Measurements from ENCODE around the gene DERA. TPM values are rescaled to one million over a fixed set of nuclear protein-coding genes. Genes with fewer than 3 reads are reported as not detected.
"Not testable (repeated sequence)": the region's sequence is repeated elsewhere in the genome, so short reads cannot be mapped to it uniquely, and the experiment has no call there.

Gene DERA
- total RNA-seq, 1 experiment from 2014 or later: 22.6 TPM

GRCh38 chr12:16008421-16008824 is 97.3 kb downstream of the DERA start:
- DNase-seq (ENCODE audit: low read depth, low spot score) (no peak), ATAC-seq (no peak)
- Histone ChIP-seq H3K4me3 (ENCODE audit: low read depth in 2 of 2, low read length in 2 of 2) (no peak overlapping the region), H3K36me3 (ENCODE audit: control insufficient read depth, insufficient read depth, low read length) (no peaks in the 10 kb centered on the region), H3K9me3 (ENCODE audit: control insufficient read depth, insufficient read depth, low read depth, low read length) (no peaks in the 10 kb centered on the region), H3K4me1 (ENCODE audit: control insufficient read depth, insufficient read depth, low read length) (no peaks in the 10 kb centered on the region), H3K27me3 (ENCODE audit: control insufficient read depth, insufficient read depth, low read length) (no peaks in the 10 kb centered on the region), H3K27ac (ENCODE audit: low read length) (no peak overlapping the region)
- TF ChIP-seq, protein P1, sequence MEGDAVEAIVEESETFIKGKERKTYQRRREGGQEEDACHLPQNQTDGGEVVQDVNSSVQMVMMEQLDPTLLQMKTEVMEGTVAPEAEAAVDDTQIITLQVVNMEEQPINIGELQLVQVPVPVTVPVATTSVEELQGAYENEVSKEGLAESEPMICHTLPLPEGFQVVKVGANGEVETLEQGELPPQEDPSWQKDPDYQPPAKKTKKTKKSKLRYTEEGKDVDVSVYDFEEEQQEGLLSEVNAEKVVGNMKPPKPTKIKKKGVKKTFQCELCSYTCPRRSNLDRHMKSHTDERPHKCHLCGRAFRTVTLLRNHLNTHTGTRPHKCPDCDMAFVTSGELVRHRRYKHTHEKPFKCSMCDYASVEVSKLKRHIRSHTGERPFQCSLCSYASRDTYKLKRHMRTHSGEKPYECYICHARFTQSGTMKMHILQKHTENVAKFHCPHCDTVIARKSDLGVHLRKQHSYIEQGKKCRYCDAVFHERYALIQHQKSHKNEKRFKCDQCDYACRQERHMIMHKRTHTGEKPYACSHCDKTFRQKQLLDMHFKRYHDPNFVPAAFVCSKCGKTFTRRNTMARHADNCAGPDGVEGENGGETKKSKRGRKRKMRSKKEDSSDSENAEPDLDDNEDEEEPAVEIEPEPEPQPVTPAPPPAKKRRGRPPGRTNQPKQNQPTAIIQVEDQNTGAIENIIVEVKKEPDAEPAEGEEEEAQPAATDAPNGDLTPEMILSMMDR (IDR thresholded peaks at IDR 0.05): no peak
- TF ChIP-seq TCF7L2 (IDR thresholded peaks at IDR 0.05; ENCODE audit: low read depth, low read length) (no peak), SIN3A (IDR thresholded peaks at IDR 0.05; ENCODE audit: borderline replicate concordance, insufficient read depth, low read depth, low read length) (no peak), POLR2AphosphoS5 (IDR thresholded peaks at IDR 0.05; ENCODE audit: low read depth, low read length) (no peak)
- TF ChIP-seq, protein P2, sequence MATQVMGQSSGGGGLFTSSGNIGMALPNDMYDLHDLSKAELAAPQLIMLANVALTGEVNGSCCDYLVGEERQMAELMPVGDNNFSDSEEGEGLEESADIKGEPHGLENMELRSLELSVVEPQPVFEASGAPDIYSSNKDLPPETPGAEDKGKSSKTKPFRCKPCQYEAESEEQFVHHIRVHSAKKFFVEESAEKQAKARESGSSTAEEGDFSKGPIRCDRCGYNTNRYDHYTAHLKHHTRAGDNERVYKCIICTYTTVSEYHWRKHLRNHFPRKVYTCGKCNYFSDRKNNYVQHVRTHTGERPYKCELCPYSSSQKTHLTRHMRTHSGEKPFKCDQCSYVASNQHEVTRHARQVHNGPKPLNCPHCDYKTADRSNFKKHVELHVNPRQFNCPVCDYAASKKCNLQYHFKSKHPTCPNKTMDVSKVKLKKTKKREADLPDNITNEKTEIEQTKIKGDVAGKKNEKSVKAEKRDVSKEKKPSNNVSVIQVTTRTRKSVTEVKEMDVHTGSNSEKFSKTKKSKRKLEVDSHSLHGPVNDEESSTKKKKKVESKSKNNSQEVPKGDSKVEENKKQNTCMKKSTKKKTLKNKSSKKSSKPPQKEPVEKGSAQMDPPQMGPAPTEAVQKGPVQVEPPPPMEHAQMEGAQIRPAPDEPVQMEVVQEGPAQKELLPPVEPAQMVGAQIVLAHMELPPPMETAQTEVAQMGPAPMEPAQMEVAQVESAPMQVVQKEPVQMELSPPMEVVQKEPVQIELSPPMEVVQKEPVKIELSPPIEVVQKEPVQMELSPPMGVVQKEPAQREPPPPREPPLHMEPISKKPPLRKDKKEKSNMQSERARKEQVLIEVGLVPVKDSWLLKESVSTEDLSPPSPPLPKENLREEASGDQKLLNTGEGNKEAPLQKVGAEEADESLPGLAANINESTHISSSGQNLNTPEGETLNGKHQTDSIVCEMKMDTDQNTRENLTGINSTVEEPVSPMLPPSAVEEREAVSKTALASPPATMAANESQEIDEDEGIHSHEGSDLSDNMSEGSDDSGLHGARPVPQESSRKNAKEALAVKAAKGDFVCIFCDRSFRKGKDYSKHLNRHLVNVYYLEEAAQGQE (IDR thresholded peaks at IDR 0.05; ENCODE audit: insufficient read depth in 1 of 2, low read depth in 2 of 2, low read length in 1 of 2): no peak
- BruUV-seq (replicated peaks): no TSS peak
- ChIA-PET POLR2A (no interaction called here), CTCF (no interaction called here)
- intact Hi-C loops (cut with micrococcal nuclease; ENCODE audit: unreplicated experiment): no loop called here
- in situ Hi-C loops (cut with HindIII; ENCODE audit: low pct_unique_long_range_greater_than_20kb, low sequenced_read_pairs): no loop called here

DNA sequence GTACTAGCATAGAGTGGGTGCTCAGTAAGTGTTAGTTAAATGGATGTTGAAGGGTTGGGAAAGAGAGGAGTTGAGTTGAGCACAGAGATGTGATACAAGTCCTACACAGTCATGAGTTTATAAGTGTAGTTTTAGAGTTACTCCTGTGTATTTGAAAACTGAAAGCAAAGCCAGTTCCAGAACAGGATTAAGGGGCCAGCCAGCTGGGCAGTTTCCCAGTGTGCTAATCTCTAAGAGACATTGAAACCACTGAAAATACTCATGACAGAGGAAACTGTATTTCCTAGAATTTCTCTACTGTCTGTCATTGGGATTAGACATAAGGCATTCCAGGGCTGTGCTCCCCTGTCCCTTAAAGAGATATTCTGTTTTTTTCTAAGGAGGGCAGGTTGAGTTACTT is 101.0 kb downstream of the DERA start:
- H3K4me1 ChIP-seq (ENCODE audit: control insufficient read depth, insufficient read depth, low read length): no peaks in the 10 kb centered on the region
- H3K9me3 ChIP-seq (ENCODE audit: control insufficient read depth, insufficient read depth, low read depth, low read length): no peaks in the 10 kb centered on the region
- ChIA-PET POLR2A (no interaction called here), CTCF (no interaction called here)
- H3K36me3 ChIP-seq (ENCODE audit: control insufficient read depth, insufficient read depth, low read length): no peaks in the 10 kb centered on the region
- H3K27ac ChIP-seq (ENCODE audit: low read length): no peak overlapping the region
- H3K4me3 ChIP-seq (ENCODE audit: low read depth in 2 of 2, low read length in 2 of 2): no peak overlapping the region
- in situ Hi-C loops (cut with HindIII; ENCODE audit: low pct_unique_long_range_greater_than_20kb, low sequenced_read_pairs): no loop called here
- BruUV-seq (replicated peaks): no TSS peak
- no peak for DNase-seq (ENCODE audit: low read depth, low spot score)
- no peaks in the 10 kb centered on the region for H3K27me3 ChIP-seq (ENCODE audit: control insufficient read depth, insufficient read depth, low read length)
- ATAC-seq: no peak
- TF ChIP-seq, protein P1 (IDR thresholded peaks at IDR 0.05): no peak
- TF ChIP-seq TCF7L2 (IDR thresholded peaks at IDR 0.05; ENCODE audit: low read depth, low read length) (no peak), POLR2AphosphoS5 (IDR thresholded peaks at IDR 0.05; ENCODE audit: low read depth, low read length) (no peak), SIN3A (IDR thresholded peaks at IDR 0.05; ENCODE audit: borderline replicate concordance, insufficient read depth, low read depth, low read length) (no peak)
- TF ChIP-seq, protein P2 (IDR thresholded peaks at IDR 0.05; ENCODE audit: insufficient read depth in 1 of 2, low read depth in 2 of 2, low read length in 1 of 2): no peak
- intact Hi-C loops (cut with micrococcal nuclease; ENCODE audit: unreplicated experiment): no loop called here

GRCh38 chr12:16013722-16014121 is 102.6 kb downstream of the DERA start:
- DNase-seq (ENCODE audit: low read depth, low spot score); POLR2A ChIA-PET; CTCF ChIA-PET; H3K27ac ChIP-seq (ENCODE audit: low read length); H3K4me1 ChIP-seq (ENCODE audit: control insufficient read depth, insufficient read depth, low read length); H3K27me3 ChIP-seq (ENCODE audit: control insufficient read depth, insufficient read depth, low read length); intact Hi-C loops (cut with micrococcal nuclease; ENCODE audit: unreplicated experiment); BruUV-seq (replicated peaks); ATAC-seq; in situ Hi-C loops (cut with HindIII; ENCODE audit: low pct_unique_long_range_greater_than_20kb, low sequenced_read_pairs); H3K9me3 ChIP-seq (ENCODE audit: control insufficient read depth, insufficient read depth, low read depth, low read length); H3K36me3 ChIP-seq (ENCODE audit: control insufficient read depth, insufficient read depth, low read length); H3K4me3 ChIP-seq (ENCODE audit: low read depth in 2 of 2, low read length in 2 of 2): not testable (repeated sequence)

- H3K27ac ChIP-seq (ENCODE audit: low read length); ATAC-seq; H3K4me1 ChIP-seq (ENCODE audit: control insufficient read depth, insufficient read depth, low read length); intact Hi-C loops (cut with micrococcal nuclease; ENCODE audit: unreplicated experiment); POLR2A ChIA-PET; in situ Hi-C loops (cut with HindIII; ENCODE audit: low pct_unique_long_range_greater_than_20kb, low sequenced_read_pairs); H3K4me3 ChIP-seq (ENCODE audit: low read depth in 2 of 2, low read length in 2 of 2); CTCF ChIA-PET; DNase-seq (ENCODE audit: low read depth, low spot score); H3K36me3 ChIP-seq (ENCODE audit: control insufficient read depth, insufficient read depth, low read length); H3K27me3 ChIP-seq (ENCODE audit: control insufficient read depth, insufficient read depth, low read length); BruUV-seq (replicated peaks); H3K9me3 ChIP-seq (ENCODE audit: control insufficient read depth, insufficient read depth, low read depth, low read length): not testable (repeated sequence)
Observed at GRCh38 chr12:16014394-16014793, 103.3 kb downstream of the DERA start.

All from Panc1 (cell line).